ENCODE data around the gene YTHDC1.

GRCh38 chr4:68277627-68278026 is 72.3 kb downstream of the YTHDC1 start:
- no peak for TF ChIP-seq ZFX (IDR thresholded peaks at IDR 0.05)
- TF ChIP-seq CTCF (IDR thresholded peaks at IDR 0.05 in 2 of 3, conservative IDR thresholded peaks at IDR 0.05 in 1 of 3; ENCODE audit: borderline replicate concordance in 1 of 3, insufficient read depth in 1 of 3, low read depth in 2 of 3, low read length in 2 of 3), result no peak
- no peak for TF ChIP-seq RAD21 (IDR thresholded peaks at IDR 0.05; ENCODE audit: low read depth)
- no peak for TF ChIP-seq EZH2phosphoT487 (IDR thresholded peaks at IDR 0.05; ENCODE audit: borderline replicate concordance)
- no peak for TF ChIP-seq ELF1 (IDR thresholded peaks at IDR 0.05; ENCODE audit: borderline replicate concordance, low read depth)

All from HCT116 (cell line).